Activated naive CD4-positive, alpha-beta T cell treated with anti-CD3 and anti-CD28 coated beads, Interleukin-2, amount 50 U/mL, for 24 hours (primary cell): ENCODE results near the gene MAPKBP1.

Source experiments
- H3K27ac Mint-ChIP-seq: one replicate; pipeline ENCODE4 v1.8.0; 2021; ENCODE audit warnings: mild to moderate bottlenecking, mixed read lengths
- H3K27me3 Mint-ChIP-seq: one replicate; pipeline ENCODE4 v1.8.0; 2021; ENCODE audit warnings: mixed read lengths
- H3K36me3 Mint-ChIP-seq: one replicate; pipeline ENCODE4 v1.8.0; 2021; ENCODE audit warnings: mixed read lengths
- H3K4me1 Mint-ChIP-seq: one replicate; pipeline ENCODE4 v1.8.0; 2021; ENCODE audit warnings: mixed read lengths
- H3K4me3 Mint-ChIP-seq: one replicate; pipeline ENCODE4 v1.8.0; 2021; ENCODE audit warnings: mild to moderate bottlenecking, mixed read lengths
- H3K9me3 Mint-ChIP-seq: one replicate; pipeline ENCODE4 v1.8.0; 2021; ENCODE audit warnings: mixed read lengths

MAPKBP1 gene

GRCh38 chr15:41797201-41797944, 23.1 kb downstream of the MAPKBP1 start:
- Mint-ChIP-seq H3K4me3 (no peak overlapping the region), H3K9me3 (no peaks in the 10 kb centered on the region), H3K36me3 (peaks cover 2% of the 10 kb centered on the region), H3K27ac (peak overlapping the region; percentile 30), H3K4me1 (peaks cover 31% of the 10 kb centered on the region), H3K27me3 (no peaks in the 10 kb centered on the region)

- Mint-ChIP-seq H3K9me3 (no peaks in the 10 kb centered on the region), H3K36me3 (peaks cover 2% of the 10 kb centered on the region), H3K27me3 (no peaks in the 10 kb centered on the region), H3K4me3 (no peak overlapping the region), H3K27ac (no peak overlapping the region), H3K4me1 (peaks cover 24% of the 10 kb centered on the region)
Observed at GRCh38 chr15:41798607-41799487, 24.6 kb downstream of the MAPKBP1 start.

GRCh38 chr15:41799488-41799805, 25.2 kb downstream of the MAPKBP1 start:
- Mint-ChIP-seq H3K4me3 (no peak overlapping the region), H3K36me3 (peaks cover 2% of the 10 kb centered on the region), H3K4me1 (peaks cover 23% of the 10 kb centered on the region), H3K27me3 (no peaks in the 10 kb centered on the region), H3K9me3 (no peaks in the 10 kb centered on the region), H3K27ac (no peak overlapping the region)

GRCh38 chr15:41801185-41801584, 26.9 kb downstream of the MAPKBP1 start:
- Mint-ChIP-seq H3K4me1 (peaks cover 18% of the 10 kb centered on the region), H3K27ac (peak overlapping the region; percentile 23), H3K36me3 (peaks cover 5% of the 10 kb centered on the region), H3K4me3 (no peak overlapping the region), H3K9me3 (no peaks in the 10 kb centered on the region), H3K27me3 (no peaks in the 10 kb centered on the region)

GRCh38 chr15:41801850-41802455, 27.7 kb downstream of the MAPKBP1 start:
- H3K9me3 Mint-ChIP-seq = no peaks in the 10 kb centered on the region
- no peak overlapping the region for H3K27ac Mint-ChIP-seq
- peaks cover 5% of the 10 kb centered on the region for H3K36me3 Mint-ChIP-seq
- no peak overlapping the region for H3K4me3 Mint-ChIP-seq
- peaks cover 10% of the 10 kb centered on the region for H3K4me1 Mint-ChIP-seq
- no peaks in the 10 kb centered on the region for H3K27me3 Mint-ChIP-seq

GRCh38 chr15:41804361-41804760, 30.1 kb downstream of the MAPKBP1 start:
- Mint-ChIP-seq H3K27ac (peak overlapping the region; percentile 35), H3K9me3 (no peaks in the 10 kb centered on the region), H3K4me1 (peaks cover 8% of the 10 kb centered on the region), H3K36me3 (peaks cover 5% of the 10 kb centered on the region), H3K4me3 (no peak overlapping the region), H3K27me3 (no peaks in the 10 kb centered on the region)

- Mint-ChIP-seq H3K4me3 (no peak overlapping the region), H3K36me3 (peaks cover 5% of the 10 kb centered on the region), H3K4me1 (peaks cover 8% of the 10 kb centered on the region), H3K27ac (peak overlapping the region; percentile 26), H3K9me3 (no peaks in the 10 kb centered on the region), H3K27me3 (no peaks in the 10 kb centered on the region)
Observed at GRCh38 chr15:41804916-41805666, 30.8 kb downstream of the MAPKBP1 start.

- peaks cover 8% of the 10 kb centered on the region for H3K4me1 Mint-ChIP-seq
- H3K27me3 Mint-ChIP-seq = no peaks in the 10 kb centered on the region
- peaks cover 5% of the 10 kb centered on the region for H3K36me3 Mint-ChIP-seq
- H3K27ac Mint-ChIP-seq = no peak overlapping the region
- no peaks in the 10 kb centered on the region for H3K9me3 Mint-ChIP-seq
- H3K4me3 Mint-ChIP-seq = no peak overlapping the region
Observed at GRCh38 chr15:41805711-41806110, 31.4 kb downstream of the MAPKBP1 start.

GRCh38 chr15:41806291-41807181, 32.3 kb downstream of the MAPKBP1 start:
- H3K27me3 Mint-ChIP-seq = no peaks in the 10 kb centered on the region
- no peak overlapping the region for H3K27ac Mint-ChIP-seq
- no peaks in the 10 kb centered on the region for H3K9me3 Mint-ChIP-seq

GRCh38 chr15:41809121-41809520, 34.8 kb downstream of the MAPKBP1 start:
- H3K9me3 Mint-ChIP-seq = no peaks in the 10 kb centered on the region
- no peaks in the 10 kb centered on the region for H3K27me3 Mint-ChIP-seq
- H3K27ac Mint-ChIP-seq = no peak overlapping the region
- peaks cover 14% of the 10 kb centered on the region for H3K4me1 Mint-ChIP-seq
- H3K4me3 Mint-ChIP-seq = no peak overlapping the region
- H3K36me3 Mint-ChIP-seq = peaks cover 3% of the 10 kb centered on the region

More at GRCh38 chr15:41806291-41807181, 32.3 kb downstream of the MAPKBP1 start:
- no peak overlapping the region for H3K4me3 Mint-ChIP-seq
- peaks cover 12% of the 10 kb centered on the region for H3K4me1 Mint-ChIP-seq
- H3K36me3 Mint-ChIP-seq = peaks cover 3% of the 10 kb centered on the region

- Mint-ChIP-seq H3K4me3 (no peak overlapping the region), H3K4me1 (peaks cover 10% of the 10 kb centered on the region), H3K27me3 (no peaks in the 10 kb centered on the region), H3K9me3 (no peaks in the 10 kb centered on the region), H3K36me3 (peaks cover 3% of the 10 kb centered on the region), H3K27ac (no peak overlapping the region)
Observed at GRCh38 chr15:41809526-41810220, 35.4 kb downstream of the MAPKBP1 start.

GRCh38 chr15:41810651-41811431, 36.6 kb downstream of the MAPKBP1 start:
- Mint-ChIP-seq H3K27me3 (no peaks in the 10 kb centered on the region), H3K4me1 (peaks cover 6% of the 10 kb centered on the region), H3K27ac (no peak overlapping the region), H3K4me3 (no peak overlapping the region), H3K9me3 (no peaks in the 10 kb centered on the region), H3K36me3 (peaks cover 2% of the 10 kb centered on the region)

GRCh38 chr15:41811432-41812195, 37.3 kb downstream of the MAPKBP1 start:
- Mint-ChIP-seq H3K4me1 (peaks cover 6% of the 10 kb centered on the region), H3K9me3 (no peaks in the 10 kb centered on the region), H3K27me3 (no peaks in the 10 kb centered on the region), H3K36me3 (peaks cover 6% of the 10 kb centered on the region), H3K4me3 (no peak overlapping the region), H3K27ac (no peak overlapping the region)
